ENCODE results near the gene TOGARAM2. TPM values are rescaled to one million over a fixed set of nuclear protein-coding genes. Genes with fewer than 3 reads are reported as not detected.

Gene TOGARAM2
- total RNA-seq, 2 donors from 2014 or later, result 0.24 to 0.59 TPM

- no peaks in the 10 kb centered on the region for H3K27me3 ChIP-seq
- H3K4me3 ChIP-seq, result no peak overlapping the region
- H3K27ac ChIP-seq, result no peak overlapping the region
- H3K36me3 ChIP-seq, result no peaks in the 10 kb centered on the region
- H3K9ac ChIP-seq (ENCODE audit: low read depth in 2 of 2, low read length in 2 of 2), result no peak overlapping the region
- DNase-seq, result no peak
- H3K4me1 ChIP-seq, result no peaks in the 10 kb centered on the region
- no peak for TF ChIP-seq CTCF (IDR thresholded peaks at IDR 0.05)
- intact Hi-C loops (cut with DNase I), result no loop called here
- H3K9me3 ChIP-seq, result no peaks in the 10 kb centered on the region
Measured at GRCh38 chr2:29073933-29074332, 92.8 kb downstream of the TOGARAM2 start.

- no peaks in the 10 kb centered on the region for H3K27me3 ChIP-seq
- no peak within 1 kb of the TSS for H3K9ac ChIP-seq (ENCODE audit: low read depth in 2 of 2, low read length in 2 of 2)
- H3K9me3 ChIP-seq, result no peaks in the 10 kb centered on the region
- no peak for TF ChIP-seq CTCF (IDR thresholded peaks at IDR 0.05)
- H3K4me1 ChIP-seq, result no peaks in the 10 kb centered on the region
- no peak within 1 kb of the TSS for H3K4me3 ChIP-seq
- intact Hi-C loops (cut with DNase I), result no loop called here
- H3K36me3 ChIP-seq, result no peaks in the 10 kb centered on the region
- no peak within 1 kb of the TSS for H3K27ac ChIP-seq
- DNase-seq, result no peak
Measured at GRCh38 chr2:29074411-29074810, 93.3 kb downstream of the TOGARAM2 start, which contains the start of gene PCARE. PCARE (minus strand) TSS chr2:29074523; CDS start chr2:29074261, 262 bp downstream.

GRCh38 chr2:29075894-29076705 lies 95.0 kb downstream of the TOGARAM2 start:
- DNase-seq, result no peak
- no peak for TF ChIP-seq CTCF (IDR thresholded peaks at IDR 0.05)
- Histone ChIP-seq H3K36me3 (no peaks in the 10 kb centered on the region), H3K4me3 (no peak overlapping the region), H3K9me3 (no peaks in the 10 kb centered on the region), H3K27me3 (no peaks in the 10 kb centered on the region), H3K27ac (no peak overlapping the region), H3K9ac (ENCODE audit: low read depth in 2 of 2, low read length in 2 of 2) (no peak overlapping the region), H3K4me1 (no peaks in the 10 kb centered on the region)
- intact Hi-C loops (cut with DNase I), result no loop called here

- DNase-seq, result no peak
Measured at GRCh38 chr2:29079887-29080286, 98.8 kb downstream of the TOGARAM2 start.

More at GRCh38 chr2:29079887-29080286, 98.8 kb downstream of the TOGARAM2 start:
- intact Hi-C loops (cut with DNase I), result no loop called here
- Histone ChIP-seq H3K9ac (ENCODE audit: low read depth in 2 of 2, low read length in 2 of 2) (no peak overlapping the region), H3K27ac (no peak overlapping the region), H3K36me3 (no peaks in the 10 kb centered on the region), H3K4me1 (no peaks in the 10 kb centered on the region), H3K9me3 (no peaks in the 10 kb centered on the region), H3K27me3 (no peaks in the 10 kb centered on the region), H3K4me3 (no peak overlapping the region)
- no peak for TF ChIP-seq CTCF (IDR thresholded peaks at IDR 0.05)

Measured in colonic mucosa (tissue), 4 donors.